Tibial nerve (tissue), 4 donors: ENCODE data around the gene SMARCA4.

ENCODE experiments used
- CTCF ChIP-seq, 5 experiments: fragments of 200-600 bp in 3 of 5; fragments of 450-650 bp in 2 of 5; sonication (generic) in 3 of 5; IDR thresholded peaks; one replicate each; pipeline ENCODE4 v1.5.1; 2016 to 2019; ENCODE audit warnings: antibody characterized with exemption in 5 of 5, mild to moderate bottlenecking in 3 of 5, moderate library complexity in 2 of 5
- EP300 ChIP-seq, 2 donors: sonication (generic); formaldehyde crosslinking; IDR thresholded peaks; one replicate each; pipeline ENCODE4 v1.6.1; 2017; ENCODE audit warnings: antibody characterized with exemption in 2 of 2, mild to moderate bottlenecking in 1 of 2
- POLR2A ChIP-seq, 2 donors: fragments of 450-650 bp; IDR thresholded peaks; one replicate each; pipeline ENCODE4 v1.6.1; 2017; ENCODE audit warnings: antibody characterized with exemption in 2 of 2, mild to moderate bottlenecking in 2 of 2, moderate library complexity in 2 of 2

DNA sequence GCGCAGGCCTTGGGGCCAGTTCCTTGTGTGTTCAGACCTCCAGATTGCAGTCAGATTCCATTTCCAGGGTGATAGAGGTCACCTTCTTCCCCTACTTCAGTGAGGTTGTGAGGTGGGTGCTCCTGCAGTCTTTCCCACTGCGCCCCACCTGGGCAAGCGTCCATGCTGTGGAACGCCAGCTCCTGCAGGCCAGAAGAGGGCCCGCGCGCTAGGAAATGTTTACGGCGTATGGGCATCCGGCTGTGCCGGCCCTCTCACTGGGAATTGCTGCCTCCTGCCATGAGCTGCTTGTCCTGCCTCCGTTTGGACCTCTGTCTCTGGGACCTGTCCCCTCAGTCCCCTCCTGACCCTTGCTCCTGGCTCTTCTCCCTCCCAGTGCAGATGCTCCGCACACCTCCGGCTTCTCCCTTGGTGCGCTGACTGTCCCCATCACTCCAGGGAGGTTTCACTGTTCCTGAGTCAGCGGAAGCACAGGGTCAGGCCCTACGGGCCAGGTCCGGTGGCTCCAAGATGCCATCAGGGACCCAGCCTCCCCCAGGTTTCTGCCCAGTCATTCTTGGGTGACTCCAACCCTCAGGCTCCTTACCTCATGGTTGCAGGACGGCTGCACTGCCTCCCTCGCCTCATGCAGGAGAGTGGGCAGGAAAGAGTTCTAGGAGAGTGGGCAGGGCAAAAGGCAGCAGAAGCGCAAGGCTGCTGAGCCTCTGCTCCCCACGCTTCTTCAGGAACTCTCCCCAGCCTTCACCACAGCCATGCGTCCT lies 56.6 kb downstream of the SMARCA4 start:
- TF ChIP-seq CTCF (IDR thresholded peaks at IDR 0.05) = no peak
- TF ChIP-seq EP300 (IDR thresholded peaks at IDR 0.05) = no peak
- TF ChIP-seq POLR2A (IDR thresholded peaks at IDR 0.05) = no peak
